Activated T-cell treated with anti-CD3 and anti-CD28 coated beads, Interleukin-2, amount 50 U/mL, for 4 hours (primary cell): ENCODE data around the gene GNAT3. TPM values are rescaled to one million over a fixed set of nuclear protein-coding genes. Genes with fewer than 3 reads are reported as not detected.

ENCODE experiments used
- ATAC-seq, 2 donors: fragments of 200-7000 bp; cut with Tn5 transposase; one replicate each; pipeline ENCODE4 v1.10.0; 2021
- DNase-seq: peaks from one replicate; pipeline ENCODE4 v3.0.0-alpha.2; 2020
- H3K27me3 Mint-ChIP-seq: one replicate; pipeline ENCODE4 v1.8.0; 2021; ENCODE audit warnings: low read depth, mixed read lengths
- H3K36me3 Mint-ChIP-seq: one replicate; pipeline ENCODE4 v1.8.0; 2022; ENCODE audit warnings: mixed read lengths; ENCODE audit not compliant: insufficient read depth
- H3K4me1 Mint-ChIP-seq: one replicate; pipeline ENCODE4 v1.8.0; 2021; ENCODE audit warnings: low read depth, mixed read lengths
- H3K4me3 Mint-ChIP-seq: one replicate; pipeline ENCODE4 v1.8.0; 2021; ENCODE audit warnings: mild to moderate bottlenecking, moderate library complexity, mixed read lengths
- H3K9me3 Mint-ChIP-seq: one replicate; pipeline ENCODE4 v1.8.0; 2021; ENCODE audit warnings: mixed read lengths
- total RNA-seq, 3 donors: library from RNA; stranded (reverse); gene quantifications; one replicate each; pipeline ENCODE4 v1.2.1, GENCODE V29; 2021

The GNAT3 gene
- total RNA-seq, 3 donors from 2014 or later = not detected

- H3K36me3 Mint-ChIP-seq = no peaks in the 10 kb centered on the region
- no peaks in the 10 kb centered on the region for H3K4me1 Mint-ChIP-seq
- no peak for ATAC-seq
- peaks cover 3% of the 10 kb centered on the region for H3K9me3 Mint-ChIP-seq
- H3K27me3 Mint-ChIP-seq = no peaks in the 10 kb centered on the region
- DNase-seq = no peak
- H3K4me3 Mint-ChIP-seq = no peak overlapping the region
These were observed 47.7 kb downstream of the GNAT3 start for GRCh38 chr7:80464211-80464610.

GRCh38 chr7:80463272-80463920 lies 48.5 kb downstream of the GNAT3 start:
- Mint-ChIP-seq H3K4me3 (no peak overlapping the region), H3K36me3 (no peaks in the 10 kb centered on the region), H3K4me1 (no peaks in the 10 kb centered on the region), H3K9me3 (peaks cover 3% of the 10 kb centered on the region), H3K27me3 (no peaks in the 10 kb centered on the region)
- no peak for ATAC-seq
- DNase-seq = no peak

GRCh38 chr7:80460857-80461256 lies 51.0 kb downstream of the GNAT3 start:
- DNase-seq = no peak
- Mint-ChIP-seq H3K4me1 (no peaks in the 10 kb centered on the region), H3K27me3 (no peaks in the 10 kb centered on the region), H3K36me3 (no peaks in the 10 kb centered on the region), H3K9me3 (peaks cover 3% of the 10 kb centered on the region), H3K4me3 (no peak overlapping the region)
- ATAC-seq = no peak

- Mint-ChIP-seq H3K9me3 (peaks cover 3% of the 10 kb centered on the region), H3K36me3 (no peaks in the 10 kb centered on the region), H3K4me3 (no peak overlapping the region), H3K4me1 (no peaks in the 10 kb centered on the region), H3K27me3 (no peaks in the 10 kb centered on the region)
- DNase-seq (no peak), ATAC-seq (no peak)
These were observed 51.9 kb downstream of the GNAT3 start for GRCh38 chr7:80459776-80460510.

- DNase-seq (no peak), ATAC-seq (no peak)
- Mint-ChIP-seq H3K4me1 (no peaks in the 10 kb centered on the region), H3K4me3 (no peak overlapping the region), H3K36me3 (no peaks in the 10 kb centered on the region), H3K27me3 (no peaks in the 10 kb centered on the region), H3K9me3 (peaks cover 3% of the 10 kb centered on the region)
These were observed 52.8 kb downstream of the GNAT3 start for GRCh38 chr7:80458822-80459725.

- ATAC-seq = no peak
- H3K4me3 Mint-ChIP-seq = no peak overlapping the region
- H3K27me3 Mint-ChIP-seq = no peaks in the 10 kb centered on the region
- DNase-seq = no peak
- no peaks in the 10 kb centered on the region for H3K36me3 Mint-ChIP-seq
- H3K9me3 Mint-ChIP-seq = no peaks in the 10 kb centered on the region
- H3K4me1 Mint-ChIP-seq = no peaks in the 10 kb centered on the region
These were observed 58.0 kb downstream of the GNAT3 start for GRCh38 chr7:80453699-80454340.

GRCh38 chr7:80450621-80451308 lies 61.1 kb downstream of the GNAT3 start:
- peaks cover 6% of the 10 kb centered on the region for H3K9me3 Mint-ChIP-seq
- no peak for DNase-seq
- H3K4me3 Mint-ChIP-seq = no peak overlapping the region
- H3K27me3 Mint-ChIP-seq = no peaks in the 10 kb centered on the region
- ATAC-seq = no peak
- H3K4me1 Mint-ChIP-seq = no peaks in the 10 kb centered on the region
- no peaks in the 10 kb centered on the region for H3K36me3 Mint-ChIP-seq

- Mint-ChIP-seq H3K4me1 (no peaks in the 10 kb centered on the region), H3K9me3 (peaks cover 6% of the 10 kb centered on the region), H3K36me3 (no peaks in the 10 kb centered on the region), H3K27me3 (no peaks in the 10 kb centered on the region), H3K4me3 (no peak overlapping the region)
- ATAC-seq = no peak
- no peak for DNase-seq
These were observed 62.0 kb downstream of the GNAT3 start for GRCh38 chr7:80449836-80450235.

- ATAC-seq = no peak
- Mint-ChIP-seq H3K4me1 (no peaks in the 10 kb centered on the region), H3K4me3 (no peak overlapping the region), H3K27me3 (no peaks in the 10 kb centered on the region), H3K36me3 (no peaks in the 10 kb centered on the region), H3K9me3 (peaks cover 14% of the 10 kb centered on the region)
- DNase-seq = no peak
These were observed 66.5 kb downstream of the GNAT3 start for GRCh38 chr7:80445351-80445750.

- no peaks in the 10 kb centered on the region for H3K27me3 Mint-ChIP-seq
- H3K4me1 Mint-ChIP-seq = no peaks in the 10 kb centered on the region
- H3K4me3 Mint-ChIP-seq = no peak overlapping the region
- DNase-seq = no peak
- no peak for ATAC-seq
- H3K9me3 Mint-ChIP-seq = peaks cover 14% of the 10 kb centered on the region
- no peaks in the 10 kb centered on the region for H3K36me3 Mint-ChIP-seq
These were observed 67.1 kb downstream of the GNAT3 start for GRCh38 chr7:80444811-80445210.

GRCh38 chr7:80443325-80443724 lies 68.5 kb downstream of the GNAT3 start:
- ATAC-seq = no peak
- H3K4me3 Mint-ChIP-seq = no peak overlapping the region
- H3K27me3 Mint-ChIP-seq = no peaks in the 10 kb centered on the region
- no peak for DNase-seq
- H3K4me1 Mint-ChIP-seq = no peaks in the 10 kb centered on the region
- H3K9me3 Mint-ChIP-seq = peaks cover 13% of the 10 kb centered on the region
- no peaks in the 10 kb centered on the region for H3K36me3 Mint-ChIP-seq

GRCh38 chr7:80440883-80441282 lies 71.0 kb downstream of the GNAT3 start:
- no peak overlapping the region for H3K4me3 Mint-ChIP-seq
- no peak for ATAC-seq
- no peak for DNase-seq
- H3K27me3 Mint-ChIP-seq = no peaks in the 10 kb centered on the region
- H3K9me3 Mint-ChIP-seq = peaks cover 8% of the 10 kb centered on the region
- H3K4me1 Mint-ChIP-seq = no peaks in the 10 kb centered on the region
- no peaks in the 10 kb centered on the region for H3K36me3 Mint-ChIP-seq

GRCh38 chr7:80439894-80440821 lies 71.7 kb downstream of the GNAT3 start:
- H3K4me3 Mint-ChIP-seq = no peak overlapping the region
- H3K36me3 Mint-ChIP-seq = no peaks in the 10 kb centered on the region
- no peaks in the 10 kb centered on the region for H3K27me3 Mint-ChIP-seq
- no peak for ATAC-seq
- peaks cover 8% of the 10 kb centered on the region for H3K9me3 Mint-ChIP-seq
- no peaks in the 10 kb centered on the region for H3K4me1 Mint-ChIP-seq
- DNase-seq = no peak
